Right kidney (tissue), 9 donors: ENCODE measurements around the gene CRNN.
A peak's percentile ranks its signal among the peaks of the same experiment; 100 is the strongest.

Source experiments
- DNase-seq: peaks from one replicate; pipeline ENCODE4 v3.0.0-alpha.2; 2016
- long read RNA-seq, 8 donors: transcript quantifications; one replicate each; lab custom pipeline, GENCODE V29; 2026

CRNN gene
- long read RNA-seq, donor 1, result 0 reads
- long read RNA-seq, donor 2, result 0 reads
- long read RNA-seq, donor 3, result 0 reads
- long read RNA-seq, donor 4, result 0 reads
- long read RNA-seq, donor 5, result 0 reads
- long read RNA-seq, donor 6, result 0 reads
- long read RNA-seq, donor 7, result 0 reads
- long read RNA-seq, donor 8, result 0 reads

DNA sequence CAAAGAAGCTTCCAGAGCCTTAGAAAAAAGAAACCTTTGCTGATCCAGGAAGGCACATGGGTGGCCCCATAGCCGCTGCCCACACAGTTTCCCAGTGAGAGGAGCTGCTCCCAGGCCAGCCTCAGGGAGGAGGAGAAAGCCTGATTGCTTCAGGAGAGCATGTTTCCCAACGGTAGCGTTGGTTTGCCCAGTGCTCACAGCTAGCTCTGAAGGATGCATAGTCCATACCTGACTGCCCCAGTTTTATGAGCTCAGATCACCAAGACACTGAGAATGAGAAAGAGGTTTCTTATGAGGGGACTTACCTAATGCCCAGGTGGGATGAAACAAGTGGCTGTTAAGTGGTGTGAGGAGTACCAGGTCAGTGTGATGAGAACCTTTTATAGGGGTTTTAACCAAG lies at the start of gene CRNN:
TSS of gene CRNN (minus strand) at position 355 of the 400 bp plus-strand sequence. CDS start 2,030 bp downstream, outside the sequence.
- no peak for DNase-seq

DNA sequence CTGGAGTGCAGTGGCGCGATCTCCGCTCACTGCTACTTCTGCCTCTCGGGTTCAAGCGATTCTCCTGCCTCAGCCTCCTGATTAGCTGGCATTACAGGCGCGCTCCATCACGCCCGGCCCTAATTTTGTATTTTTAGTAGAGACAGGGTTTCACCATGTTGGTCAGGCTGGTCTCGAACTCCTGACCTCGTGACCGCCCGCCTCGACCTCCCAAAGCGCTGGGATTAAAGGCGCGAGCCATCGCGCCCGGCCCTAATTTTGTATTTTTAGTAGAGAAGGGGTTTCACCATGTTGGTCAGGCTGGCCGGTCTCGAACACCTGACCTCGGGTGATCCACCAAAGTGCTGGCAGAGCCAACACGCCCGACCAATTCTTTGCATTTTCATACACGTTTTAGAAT lies 48.6 kb upstream of the CRNN start:
- no peak for DNase-seq

DNA sequence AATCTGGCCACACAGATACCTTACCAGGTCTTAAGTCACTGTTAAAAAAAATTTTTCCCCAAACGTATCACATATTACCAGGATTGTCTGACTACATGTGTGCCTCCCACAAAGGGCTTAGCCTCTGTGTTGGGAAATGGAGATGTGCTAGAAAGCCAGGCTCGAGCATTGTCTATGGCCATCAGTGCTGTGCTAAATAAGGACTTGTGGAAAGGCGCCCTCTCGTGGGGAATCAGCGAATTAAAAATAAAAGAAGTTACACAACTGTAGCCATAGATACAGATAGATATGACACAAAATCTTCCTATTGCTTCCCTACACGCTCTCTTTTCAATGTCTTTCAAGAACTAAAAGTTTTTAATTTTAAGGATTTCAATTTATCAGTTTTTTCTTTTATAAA lies 47.5 kb upstream of the CRNN start:
- DNase-seq, result no peak

DNA sequence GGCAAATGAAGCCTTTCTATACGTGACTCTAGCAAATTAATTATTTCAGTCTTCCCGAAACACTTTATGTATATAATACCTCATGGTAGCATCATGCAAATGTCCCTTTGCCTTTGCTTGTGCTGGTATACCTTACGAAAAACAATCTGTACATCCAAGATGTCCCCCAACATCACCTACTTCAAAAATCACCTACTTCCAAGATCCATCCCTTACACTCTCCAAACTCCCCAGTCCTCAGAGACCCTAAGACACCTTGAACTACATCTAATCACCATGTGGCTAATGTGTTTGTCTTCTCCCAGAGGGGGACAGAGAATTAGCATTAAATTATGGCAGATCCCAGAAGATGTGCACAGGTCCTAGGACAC lies 46.5 kb upstream of the CRNN start:
- no peak for DNase-seq

GRCh38 chr1:152459596-152460528 lies 45.8 kb upstream of the CRNN start:
- peak; percentile 25 for DNase-seq

GRCh38 chr1:152458384-152459185 lies 44.5 kb upstream of the CRNN start:
- peak; percentile 47 for DNase-seq

DNA sequence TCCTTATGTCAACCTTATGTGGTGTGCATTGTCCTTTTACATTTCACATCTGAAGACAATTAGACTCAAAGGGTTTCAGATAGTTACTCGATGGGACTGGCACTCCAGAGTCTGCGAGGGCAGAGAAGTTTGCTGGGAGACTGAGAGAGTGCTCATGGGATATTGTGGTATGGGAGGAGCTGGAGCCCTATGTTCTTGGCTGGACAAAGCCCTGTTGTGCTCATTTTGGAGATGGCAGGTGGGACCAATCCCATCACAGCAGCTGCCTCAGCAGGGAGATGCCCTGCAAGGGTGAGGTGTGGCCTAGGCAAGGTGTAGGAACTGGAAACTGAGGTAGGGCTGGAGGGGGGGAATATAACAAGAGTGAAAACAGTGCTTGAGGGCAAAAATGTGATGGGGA lies 43.5 kb upstream of the CRNN start:
- DNase-seq, result no peak

DNA sequence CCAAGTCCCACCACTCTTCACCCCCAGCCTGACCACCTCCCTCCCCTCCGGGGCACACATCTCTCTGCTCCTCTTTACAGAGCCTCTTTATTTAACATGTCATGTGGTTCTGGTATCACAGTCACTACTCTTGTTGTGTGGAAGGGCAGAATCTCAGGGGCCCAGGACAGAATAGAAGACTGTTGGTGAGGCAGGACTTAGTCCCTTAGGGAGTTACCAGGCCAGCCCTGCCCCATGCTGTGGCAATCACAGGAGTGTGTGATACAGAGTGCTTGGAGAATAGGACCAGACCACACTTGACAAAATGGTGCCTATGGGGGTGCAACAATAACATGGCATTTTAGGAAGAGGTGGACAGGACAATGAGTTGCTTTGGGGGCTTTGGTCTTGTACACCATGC lies 43.0 kb upstream of the CRNN start:
- DNase-seq, result no peak

GRCh38 chr1:152451254-152451653 lies 37.2 kb upstream of the CRNN start:
- DNase-seq, result no peak

- DNase-seq, result no peak
These were observed 35.6 kb upstream of the CRNN start for GRCh38 chr1:152449661-152450060.

DNA sequence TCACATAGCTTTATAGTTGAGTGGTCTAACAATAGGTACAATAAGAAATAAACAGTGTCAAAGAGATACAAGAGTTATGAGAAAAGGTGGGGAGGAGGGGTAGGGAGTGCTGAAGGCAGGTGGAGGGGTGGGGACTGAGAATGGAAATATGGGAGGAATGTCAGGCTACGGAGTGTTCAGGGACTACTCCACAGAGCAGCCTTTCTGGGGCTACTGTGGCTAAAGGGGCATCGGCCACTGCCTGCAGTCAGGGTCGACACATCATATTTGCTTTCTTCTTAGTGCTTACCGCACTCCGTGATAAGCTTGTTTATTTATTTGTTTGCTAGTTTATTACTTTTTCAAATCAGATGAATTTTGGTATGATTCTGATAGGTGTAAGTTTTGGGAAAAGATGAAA lies 34.4 kb upstream of the CRNN start:
- no peak for DNase-seq

DNA sequence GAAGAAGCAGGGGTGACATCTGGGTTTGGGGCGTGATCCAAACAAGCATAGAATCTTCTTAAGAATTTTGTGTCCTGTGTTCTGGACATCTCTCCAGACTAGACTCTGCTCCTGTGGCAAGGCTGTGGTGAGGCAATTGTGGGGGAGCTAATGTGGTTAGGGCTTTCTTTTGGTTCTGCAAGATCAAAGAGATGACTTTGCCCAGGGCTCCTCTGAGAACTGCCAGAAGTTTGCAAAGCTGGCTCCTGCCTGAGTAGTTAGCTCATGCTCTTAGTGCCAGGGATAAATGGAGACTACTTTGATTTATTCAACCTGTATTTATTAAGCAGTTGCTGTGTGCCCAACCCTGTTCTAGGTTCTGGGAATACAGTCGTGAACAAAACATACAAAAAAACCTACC lies 34.0 kb upstream of the CRNN start:
- no peak for DNase-seq

- DNase-seq, result no peak
These were observed 33.4 kb upstream of the CRNN start for GRCh38 chr1:152447484-152447883.

DNA sequence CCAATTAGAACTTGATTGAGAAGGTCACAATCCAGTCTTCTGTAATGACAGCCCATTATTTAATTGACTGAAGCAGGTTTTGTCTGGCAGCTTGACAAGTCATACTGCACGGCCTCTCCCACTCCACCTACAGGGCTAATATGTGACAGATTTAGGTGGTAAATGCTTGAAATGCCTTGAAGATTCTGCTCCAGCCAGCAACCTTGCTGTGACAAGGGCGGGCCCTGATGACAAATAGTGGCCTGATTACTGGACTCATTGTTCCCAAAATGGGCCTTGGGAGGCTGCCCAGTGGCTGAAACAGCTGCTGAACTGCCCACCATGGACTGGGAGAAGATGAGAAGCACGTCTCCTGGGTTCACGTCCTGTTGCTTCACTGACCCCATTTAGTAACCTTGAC lies 30.0 kb upstream of the CRNN start:
- no peak for DNase-seq

- DNase-seq, result peak; percentile 25
These were observed 28.7 kb upstream of the CRNN start for GRCh38 chr1:152442765-152443164.

- DNase-seq, result peak; percentile 29
These were observed 28.2 kb upstream of the CRNN start for GRCh38 chr1:152442301-152442700.

GRCh38 chr1:152441756-152442155 lies 27.7 kb upstream of the CRNN start:
- DNase-seq, result no peak

DNA sequence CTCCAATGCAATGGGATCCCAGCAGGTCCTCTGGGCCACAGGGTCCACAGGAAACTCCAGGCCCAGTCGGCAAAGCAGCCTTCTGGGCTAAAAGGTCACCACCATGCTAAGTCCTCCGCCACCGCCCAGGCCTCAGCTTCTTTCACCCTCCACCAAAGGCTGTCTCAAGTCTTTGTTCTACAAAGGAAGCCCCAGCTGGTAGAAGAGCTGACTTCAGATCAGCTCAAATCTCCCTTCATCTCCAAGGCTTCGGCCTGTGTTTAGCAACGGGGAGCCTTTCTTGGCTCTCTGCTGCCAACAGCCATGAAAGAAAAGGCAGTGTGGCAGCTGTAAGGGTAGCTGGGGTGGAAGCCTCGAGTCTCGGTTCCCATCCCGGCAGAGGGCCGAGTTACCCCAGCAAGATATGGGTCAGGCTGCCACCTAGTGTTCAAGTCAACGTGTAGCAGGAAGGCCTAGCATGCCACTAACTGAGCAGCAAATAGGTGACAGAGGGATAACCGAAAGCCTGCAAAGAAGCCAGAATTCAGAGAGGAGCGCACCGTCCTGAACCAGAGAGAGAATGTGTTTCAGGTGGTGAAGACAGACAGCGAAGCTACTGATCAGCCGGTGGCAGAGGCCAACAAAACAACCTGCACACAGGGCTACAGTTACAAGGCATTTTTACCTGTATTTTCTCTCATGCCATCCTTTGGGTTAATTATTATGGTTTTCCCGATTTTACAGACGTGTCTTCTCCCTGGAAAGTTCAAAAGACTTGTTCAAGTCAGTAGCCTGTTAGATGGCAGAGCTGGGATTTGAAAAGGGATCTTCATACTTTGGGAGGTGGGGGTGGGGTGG lies 26.8 kb upstream of the CRNN start:
- DNase-seq, result peak; percentile 35

- no peak for DNase-seq
These were observed 22.8 kb upstream of the CRNN start for GRCh38 chr1:152436593-152437496.

DNA sequence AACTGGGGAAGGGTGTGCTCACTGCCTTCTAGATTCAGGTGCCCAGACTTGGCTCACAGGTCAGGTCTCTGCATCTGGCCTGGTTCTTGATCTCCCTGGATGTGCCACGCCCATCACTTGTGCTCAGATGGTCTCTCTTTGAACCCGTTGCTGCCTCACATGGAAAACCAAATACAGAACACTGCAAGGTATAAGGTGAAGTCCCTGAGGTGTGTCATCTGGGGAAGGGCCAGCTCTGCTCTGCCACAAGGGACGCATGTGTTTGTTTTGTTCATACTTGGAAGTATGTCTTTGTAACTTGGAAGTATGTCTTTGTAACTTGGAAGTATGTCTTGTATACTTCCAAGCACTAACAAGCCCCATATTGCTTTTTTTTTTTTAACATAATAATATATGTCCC lies 13.4 kb upstream of the CRNN start:
- DNase-seq, result no peak

GRCh38 chr1:152426731-152427130 lies 12.7 kb upstream of the CRNN start:
- no peak for DNase-seq
